Measurements from ENCODE around the gene PISD. TPM values are rescaled to one million over a fixed set of nuclear protein-coding genes. Genes with fewer than 3 reads are reported as not detected.

PISD gene
- total and polyA plus RNA-seq, 12 donors, result 25.1 to 99.5 (median 64.8) TPM

GRCh38 chr22:31630331-31631329, 31.4 kb downstream of the PISD start:
- peak; percentile 70 to 90 (median 88) for DNase-seq
- H3K27me3 ChIP-seq, result no peaks in the 10 kb centered on the region
- peaks cover 33 to 53% of the 10 kb centered on the region in 2 donors for H3K4me1 ChIP-seq (replicated peaks in 1 of 2)
- 1 to 15% (median 2%) methylated on average over 5 to 65 of the region's 65 CpGs; no CpG with 5 or more reads in 1 of the 4 donors for WGBS, 4 donors
- TF ChIP-seq, protein P1, sequence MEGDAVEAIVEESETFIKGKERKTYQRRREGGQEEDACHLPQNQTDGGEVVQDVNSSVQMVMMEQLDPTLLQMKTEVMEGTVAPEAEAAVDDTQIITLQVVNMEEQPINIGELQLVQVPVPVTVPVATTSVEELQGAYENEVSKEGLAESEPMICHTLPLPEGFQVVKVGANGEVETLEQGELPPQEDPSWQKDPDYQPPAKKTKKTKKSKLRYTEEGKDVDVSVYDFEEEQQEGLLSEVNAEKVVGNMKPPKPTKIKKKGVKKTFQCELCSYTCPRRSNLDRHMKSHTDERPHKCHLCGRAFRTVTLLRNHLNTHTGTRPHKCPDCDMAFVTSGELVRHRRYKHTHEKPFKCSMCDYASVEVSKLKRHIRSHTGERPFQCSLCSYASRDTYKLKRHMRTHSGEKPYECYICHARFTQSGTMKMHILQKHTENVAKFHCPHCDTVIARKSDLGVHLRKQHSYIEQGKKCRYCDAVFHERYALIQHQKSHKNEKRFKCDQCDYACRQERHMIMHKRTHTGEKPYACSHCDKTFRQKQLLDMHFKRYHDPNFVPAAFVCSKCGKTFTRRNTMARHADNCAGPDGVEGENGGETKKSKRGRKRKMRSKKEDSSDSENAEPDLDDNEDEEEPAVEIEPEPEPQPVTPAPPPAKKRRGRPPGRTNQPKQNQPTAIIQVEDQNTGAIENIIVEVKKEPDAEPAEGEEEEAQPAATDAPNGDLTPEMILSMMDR (IDR thresholded peaks at IDR 0.05), result peak in 2 of 6 experiments; percentile 14 to 16
- TF ChIP-seq POLR2A (IDR thresholded peaks at IDR 0.05), result peak; percentile 36 to 70
- H3K9me3 ChIP-seq (replicated peaks in 1 of 3), result no peaks in the 10 kb centered on the region
- H3K27ac ChIP-seq, result peak overlapping the region; percentile 50 to 95 (median 93)
- H3K4me3 ChIP-seq, result peak overlapping the region; percentile 1 to 82 (median 39)
- intact Hi-C loops (cut with DNase I), result loop anchor here in 1 of 2 donors (5.0 kb wide), 1 partner anchor 68 kb away; no protein-coding TSS in a partner anchor
- no peaks in the 10 kb centered on the region for H3K36me3 ChIP-seq (replicated peaks in 1 of 2)

GRCh38 chr22:31629741-31630184, 32.3 kb downstream of the PISD start:
- WGBS, 4 donors, result 19 to 29% (median 24%) methylated on average over 5 to 14 of the region's 14 CpGs
- no peaks in the 10 kb centered on the region for H3K36me3 ChIP-seq (replicated peaks in 1 of 2)

GRCh38 chr22:31628969-31629708, 32.9 kb downstream of the PISD start:
- intact Hi-C loops (cut with DNase I), result loop anchor here in 1 of 2 donors (5.0 kb wide), 1 partner anchor 67 kb away; no protein-coding TSS in a partner anchor
- H3K36me3 ChIP-seq (replicated peaks in 1 of 2), result no peaks in the 10 kb centered on the region
- 79 to 84% (median 80%) methylated on average over 17 of the region's 17 CpGs for WGBS, 4 donors
- no peak for DNase-seq
- peak overlapping the region in 2 of 5 donors; percentile 90 to 95 for H3K27ac ChIP-seq
- H3K4me1 ChIP-seq (replicated peaks in 1 of 2), result peaks cover 39 to 65% of the 10 kb centered on the region in 2 donors
- no peaks in the 10 kb centered on the region for H3K9me3 ChIP-seq (replicated peaks in 1 of 3)
- peak overlapping the region in 1 of 4 donors; percentile 82 for H3K4me3 ChIP-seq
- TF ChIP-seq, protein P1 (IDR thresholded peaks at IDR 0.05), result no peak
- TF ChIP-seq POLR2A (IDR thresholded peaks at IDR 0.05), result no peak
- no peaks in the 10 kb centered on the region for H3K27me3 ChIP-seq

More at GRCh38 chr22:31629741-31630184, 32.3 kb downstream of the PISD start:
- TF ChIP-seq, protein P1 (IDR thresholded peaks at IDR 0.05), result no peak
- intact Hi-C loops (cut with DNase I), result loop anchor here (5.0 kb wide), 1 partner anchor 67 kb away; no protein-coding TSS in a partner anchor
- Histone ChIP-seq H3K4me3 (peak overlapping the region in 2 of 4 donors; percentile 61 to 82), H3K27me3 (no peaks in the 10 kb centered on the region), H3K9me3 (replicated peaks in 1 of 3) (no peaks in the 10 kb centered on the region), H3K4me1 (replicated peaks in 1 of 2) (peaks cover 37 to 61% of the 10 kb centered on the region in 2 donors), H3K27ac (peak overlapping the region in 4 of 5 donors; percentile 85 to 95 (median 94))
- no peak for DNase-seq

Data from adrenal gland (tissue), 12 donors.